Raji (cell line): ENCODE measurements around the gene ARMC9.

Source experiments
- POLR2A ChIP-seq: IDR thresholded peaks from 2 replicates; pipeline ENCODE4 v1.6.1; 2011; ENCODE audit warnings: low read depth, low read length, control low read depth; ENCODE audit not compliant: insufficient read depth

ARMC9 gene

GRCh38 chr2:231218366-231218765, 19.9 kb downstream of the ARMC9 start:
- no peak for TF ChIP-seq POLR2A

- no peak for TF ChIP-seq POLR2A
These were observed 20.9 kb downstream of the ARMC9 start for GRCh38 chr2:231219289-231219688.

- no peak for TF ChIP-seq POLR2A
These were observed 23.3 kb downstream of the ARMC9 start for GRCh38 chr2:231221761-231222160.

GRCh38 chr2:231222318-231223000, 24.0 kb downstream of the ARMC9 start:
- no peak for TF ChIP-seq POLR2A

- no peak for TF ChIP-seq POLR2A
These were observed 24.6 kb downstream of the ARMC9 start for GRCh38 chr2:231223001-231223375.

GRCh38 chr2:231223458-231223976, 25.1 kb downstream of the ARMC9 start:
- no peak for TF ChIP-seq POLR2A

GRCh38 chr2:231227310-231228162, 29.1 kb downstream of the ARMC9 start:
- no peak for TF ChIP-seq POLR2A

GRCh38 chr2:231228223-231228622, 29.8 kb downstream of the ARMC9 start:
- TF ChIP-seq POLR2A = no peak

GRCh38 chr2:231228974-231229529, 30.6 kb downstream of the ARMC9 start:
- TF ChIP-seq POLR2A = no peak

- no peak for TF ChIP-seq POLR2A
These were observed 36.8 kb downstream of the ARMC9 start for GRCh38 chr2:231235217-231235616.

- no peak for TF ChIP-seq POLR2A
These were observed 40.3 kb downstream of the ARMC9 start for GRCh38 chr2:231238689-231239088.

- no peak for TF ChIP-seq POLR2A
These were observed 41.3 kb downstream of the ARMC9 start for GRCh38 chr2:231239751-231240150.

GRCh38 chr2:231241755-231242507, 43.5 kb downstream of the ARMC9 start:
- TF ChIP-seq POLR2A = no peak

GRCh38 chr2:231243866-231244265, 45.4 kb downstream of the ARMC9 start:
- TF ChIP-seq POLR2A = no peak
